ENCODE measurements around the gene SGCG.

GRCh38 chr13:23185542-23185941 is 4.8 kb downstream of the SGCG start:
- no peak for TF ChIP-seq CTCF (conservative IDR thresholded peaks at IDR 0.05 in 1 of 2, IDR thresholded peaks at IDR 0.05 in 1 of 2; ENCODE audit: extremely low read depth in 1 of 2, insufficient read depth in 1 of 2, low read depth in 1 of 2, low read length in 2 of 2)
- no peak for TF ChIP-seq EZH2 (IDR thresholded peaks at IDR 0.05; ENCODE audit: borderline replicate concordance, low read length)

Data from mammary epithelial cell (primary cell).